IPS DF 4.7 (cell line): ENCODE measurements around the gene ADNP2.

ENCODE experiments used
- DNase-seq: peaks from one replicate; pipeline ENCODE4 v3.0.0-alpha.2; 2013; ENCODE audit warnings: low spot score; ENCODE audit errors: extremely low read depth

The ADNP2 gene

DNA sequence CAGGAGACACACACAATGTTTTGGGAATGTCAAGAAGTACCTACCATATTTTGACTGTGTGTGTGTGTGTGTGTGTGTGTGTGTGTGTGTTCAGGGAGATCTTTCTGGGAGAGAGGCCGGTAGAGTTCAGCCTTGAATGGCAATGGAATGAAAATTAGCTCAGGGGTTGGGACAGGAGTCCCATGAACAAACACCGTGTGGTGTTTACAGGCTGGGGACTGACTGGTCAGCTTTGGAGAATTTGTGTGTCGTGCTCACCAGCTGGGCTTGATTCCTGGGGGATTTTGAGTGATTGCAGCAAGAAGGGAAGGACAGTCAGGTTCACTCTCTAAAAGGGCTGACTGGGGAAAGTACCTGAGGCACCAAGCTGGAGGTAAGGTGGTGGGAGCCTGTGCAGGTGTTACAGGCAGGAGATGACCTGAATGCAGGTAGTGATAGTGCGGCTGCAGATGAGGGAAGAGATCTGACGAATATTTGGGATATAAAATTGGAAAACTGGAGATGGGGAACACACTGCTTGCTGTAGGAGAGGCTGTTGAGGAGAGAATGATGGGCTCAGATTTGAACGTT, 2.5 kb upstream of the ADNP2 start:
- DNase-seq, result no peak

DNA sequence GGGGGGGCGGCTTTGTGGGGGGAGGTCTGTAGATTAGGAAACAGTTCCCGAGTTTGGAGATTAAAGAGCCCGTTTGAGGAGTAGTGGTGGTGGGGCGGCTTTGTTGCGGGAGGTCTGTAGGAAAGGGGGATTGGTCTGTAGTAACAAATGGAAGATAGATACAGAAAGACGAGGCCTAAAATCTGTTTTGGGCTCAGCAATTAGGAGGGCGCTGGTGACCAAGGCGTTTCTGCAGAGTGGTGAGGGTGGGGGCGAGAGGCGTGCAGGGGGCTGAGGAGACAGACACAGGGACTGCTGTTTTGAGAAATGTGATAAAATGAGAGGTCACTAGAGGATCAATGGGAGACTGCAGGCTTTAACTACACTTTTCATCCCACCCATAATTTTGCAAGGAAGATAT, 1.6 kb upstream of the ADNP2 start:
- no peak for DNase-seq

DNA sequence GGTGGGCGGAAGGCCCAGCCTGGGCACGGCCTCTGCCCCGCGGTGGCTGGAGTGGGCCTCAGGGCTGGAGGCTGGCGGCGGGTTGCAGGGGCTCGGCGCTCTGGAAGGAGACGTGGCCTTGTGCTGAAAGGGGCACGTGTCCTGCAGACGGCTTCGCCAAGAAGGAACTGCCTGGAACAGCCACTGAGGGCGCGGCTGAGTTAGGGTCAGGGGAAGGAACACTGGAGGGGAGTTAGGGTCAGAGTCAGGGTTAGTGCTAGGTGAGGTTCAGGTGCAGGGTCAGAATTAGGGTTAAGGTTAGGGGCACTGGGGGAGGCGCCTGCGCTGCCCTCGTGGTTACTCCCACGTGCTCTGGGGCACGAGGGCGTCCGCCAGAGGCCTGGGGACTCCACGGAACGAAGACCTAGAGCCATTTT, 933 bp upstream of the ADNP2 start:
- no peak for DNase-seq

DNA sequence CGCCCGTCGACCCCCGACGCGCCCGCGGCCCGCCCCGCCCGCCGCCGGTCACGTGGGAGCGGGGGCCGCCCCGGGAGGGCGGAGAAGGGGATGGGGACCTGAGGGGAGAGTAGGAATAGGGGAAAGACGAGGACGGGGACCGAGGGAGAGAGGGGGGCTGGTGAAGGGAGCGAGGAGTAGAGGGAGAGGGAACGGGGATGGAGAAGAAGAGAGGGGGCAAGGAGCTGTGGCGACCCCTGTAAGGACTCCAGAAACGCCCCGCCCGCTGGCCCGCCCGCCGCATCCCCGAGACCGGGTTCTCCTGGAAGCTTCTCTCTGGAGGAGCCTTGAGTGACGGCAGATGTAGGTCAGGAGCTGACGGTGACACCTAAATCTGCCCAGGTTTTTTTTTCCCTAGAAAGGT, 615 bp downstream of the ADNP2 start:
- DNase-seq, result no peak

DNA sequence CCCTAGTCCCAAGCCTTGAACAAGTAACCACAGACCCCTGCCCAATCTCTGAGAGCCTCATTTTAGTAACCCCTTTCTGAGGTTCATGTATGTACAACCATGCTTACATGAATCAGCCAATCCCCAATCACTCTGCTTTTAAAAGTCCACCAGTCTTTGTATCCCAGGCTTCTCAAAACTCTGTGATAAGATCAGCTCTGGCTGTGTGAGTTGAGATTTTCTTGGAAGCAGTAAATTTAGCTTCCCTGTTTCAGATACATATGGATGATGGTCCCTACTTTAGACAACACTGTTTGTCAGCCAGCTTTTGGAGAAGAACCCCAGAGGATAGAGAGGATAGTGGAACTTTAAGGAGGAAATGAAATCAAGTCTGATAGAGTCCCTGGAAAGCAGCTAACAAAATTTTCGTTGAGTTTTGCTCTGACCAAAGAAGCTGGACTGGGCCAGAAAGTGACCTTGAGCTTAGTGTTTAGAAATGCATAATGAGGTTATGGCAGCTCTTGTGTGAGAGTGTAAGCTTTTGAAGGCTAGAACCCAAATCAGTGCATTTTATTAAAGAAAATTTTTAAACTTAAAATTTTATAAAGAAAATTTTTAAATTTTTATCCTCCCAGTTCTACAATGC, 3.7 kb downstream of the ADNP2 start:
- DNase-seq, result no peak

GRCh38 chr18:80115035-80115434, 6.0 kb downstream of the ADNP2 start:
- DNase-seq, result no peak

DNA sequence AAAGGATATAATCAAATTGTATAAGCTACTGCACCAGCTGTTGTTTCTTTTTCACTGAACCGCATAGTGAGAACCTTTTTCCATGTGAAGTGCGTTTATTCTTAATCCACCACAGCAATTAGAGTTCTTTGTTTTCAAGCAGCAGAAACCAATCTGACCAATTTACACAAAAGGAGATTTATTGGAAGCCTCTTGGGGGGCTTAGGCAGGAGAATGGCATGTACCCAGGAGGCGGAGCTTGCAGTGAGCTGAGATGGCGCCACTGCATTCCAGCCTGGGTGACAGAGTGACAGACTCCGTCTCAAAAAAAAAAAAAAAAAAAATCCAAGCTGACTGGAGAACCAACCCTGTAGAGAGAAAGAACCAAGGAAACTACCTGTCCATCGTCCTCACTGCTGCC, 10.0 kb downstream of the ADNP2 start:
- no peak for DNase-seq

- no peak for DNase-seq
Observed at GRCh38 chr18:80120932-80121331, 11.9 kb downstream of the ADNP2 start.

DNA sequence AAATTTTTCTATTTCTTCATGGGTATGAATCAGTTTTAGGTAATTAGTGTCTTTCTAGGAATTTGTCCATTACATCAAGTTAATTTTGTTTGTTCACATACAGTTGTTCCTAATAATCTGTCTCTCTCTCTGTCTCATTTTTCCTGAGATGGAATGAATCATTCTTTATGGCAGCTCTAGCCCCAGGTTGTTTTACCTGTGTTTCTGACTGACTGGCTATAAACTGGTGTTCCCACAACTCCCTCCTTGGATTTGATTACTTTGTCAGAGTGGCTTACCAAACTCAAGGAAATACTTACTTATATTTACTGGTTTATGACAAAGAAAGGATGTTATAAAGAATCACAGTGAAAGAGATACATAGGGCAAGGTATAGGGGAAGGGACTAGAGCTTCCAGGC, 15.1 kb downstream of the ADNP2 start:
- no peak for DNase-seq

DNA sequence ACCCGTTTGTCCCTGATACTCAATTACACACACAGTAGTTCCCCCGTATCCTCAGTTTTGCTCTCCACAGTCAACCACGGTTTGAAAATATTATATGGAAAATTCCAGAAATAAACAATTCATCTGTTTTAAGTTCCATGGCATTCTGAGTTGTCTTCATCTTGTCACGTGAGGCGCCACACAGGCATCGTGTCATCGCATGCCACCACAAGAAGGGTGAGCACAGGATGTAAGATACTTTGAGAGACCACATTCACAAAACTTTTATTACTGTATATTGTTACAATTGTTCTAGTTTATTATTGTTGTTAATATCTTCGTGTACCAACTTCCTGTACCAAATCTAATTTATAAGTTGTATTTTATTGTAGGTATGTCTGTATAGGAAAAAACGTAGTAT, 17.7 kb downstream of the ADNP2 start:
- DNase-seq, result no peak

DNA sequence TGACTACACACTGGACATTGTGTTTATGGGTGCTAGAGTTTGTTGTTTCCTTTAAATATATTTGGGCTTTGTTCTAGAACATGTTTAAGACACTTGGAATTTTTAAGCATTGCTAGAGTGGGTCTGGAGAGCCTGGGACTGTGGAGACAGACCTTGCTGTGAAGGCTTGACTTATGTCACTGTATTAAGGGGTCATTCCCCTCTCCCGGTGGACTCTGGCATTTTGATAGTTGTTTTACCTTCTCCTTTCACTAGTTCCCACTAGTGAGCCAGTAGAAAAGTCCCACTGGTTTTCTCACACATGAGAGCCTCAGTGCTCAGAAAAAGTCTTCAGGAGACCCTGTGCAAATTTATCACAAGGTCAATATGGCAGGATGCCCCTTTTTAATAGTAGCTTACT, 18.6 kb downstream of the ADNP2 start:
- DNase-seq, result no peak

GRCh38 chr18:80129672-80130367, 20.8 kb downstream of the ADNP2 start:
- no peak for DNase-seq

- no peak for DNase-seq
Observed at GRCh38 chr18:80130555-80130954, 21.5 kb downstream of the ADNP2 start.

DNA sequence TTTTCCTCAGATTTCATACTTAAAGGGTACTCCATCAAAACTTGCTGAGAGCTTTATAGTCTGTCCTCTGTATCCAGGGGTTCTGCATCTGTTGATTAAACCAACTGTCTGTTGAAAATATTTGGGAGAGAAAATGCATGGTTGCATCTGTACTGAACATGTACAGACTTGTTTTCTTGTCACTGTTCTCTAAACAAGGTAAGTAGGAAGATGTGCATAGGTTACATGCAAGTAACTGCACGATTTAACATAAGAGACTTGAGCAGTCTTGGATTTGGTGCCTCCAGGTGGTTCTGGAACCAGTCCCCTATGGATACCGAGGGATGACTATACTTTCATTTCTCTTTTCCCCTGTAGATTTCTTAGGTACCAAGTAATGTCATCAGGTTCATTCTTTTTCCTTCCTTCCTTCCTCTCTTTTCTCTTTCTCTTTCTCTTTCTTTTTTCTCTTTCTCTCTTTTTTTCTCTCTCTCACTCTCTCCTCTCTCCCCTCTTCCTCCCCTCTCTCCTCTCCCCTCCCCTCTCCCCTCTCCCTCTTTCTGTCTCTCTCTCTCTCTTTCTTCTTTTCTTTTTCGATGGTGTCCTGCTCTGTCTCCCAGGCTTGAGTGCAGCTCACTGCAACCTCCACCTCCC, 23.2 kb downstream of the ADNP2 start:
- no peak for DNase-seq

DNA sequence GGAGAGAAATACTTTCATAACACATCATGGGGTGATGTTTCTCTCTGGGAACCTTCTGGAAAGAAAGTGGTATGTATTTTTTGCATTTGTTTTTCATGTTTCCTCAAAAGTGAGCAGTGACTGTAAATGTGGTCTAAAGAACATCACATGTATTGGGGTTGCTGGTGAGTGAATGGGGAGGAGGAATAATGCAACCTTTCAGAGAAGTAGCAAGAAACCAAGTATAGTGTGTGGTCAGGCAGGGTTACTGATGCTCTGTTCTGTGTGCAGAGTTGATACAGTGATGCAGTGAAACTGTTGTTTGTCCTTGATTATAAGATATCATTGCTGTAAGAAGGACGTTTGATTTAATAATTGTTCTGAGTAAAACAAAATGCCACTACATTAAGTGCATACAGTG, 24.1 kb downstream of the ADNP2 start:
- no peak for DNase-seq

GRCh38 chr18:80135136-80135535, 26.1 kb downstream of the ADNP2 start:
- DNase-seq, result no peak

GRCh38 chr18:80136679-80137078, 27.6 kb downstream of the ADNP2 start:
- no peak for DNase-seq

- DNase-seq, result no peak
Observed at GRCh38 chr18:80137137-80137536, 28.1 kb downstream of the ADNP2 start.

- no peak for DNase-seq
Observed at GRCh38 chr18:80137976-80138375, 28.9 kb downstream of the ADNP2 start.

GRCh38 chr18:80140455-80140985, 31.5 kb downstream of the ADNP2 start:
- DNase-seq, result no peak

- no peak for DNase-seq
Observed at GRCh38 chr18:80143881-80144280, 34.8 kb downstream of the ADNP2 start.

GRCh38 chr18:80145196-80145804, 36.2 kb downstream of the ADNP2 start:
- DNase-seq, result no peak
